H1 (cell line): ENCODE results near the gene CSF2RB. TPM values are rescaled to one million over a fixed set of nuclear protein-coding genes. Genes with fewer than 3 reads are reported as not detected.

Experiments
- CTCF ChIA-PET: fragments of 300-600 bp; sonication (Branson Sonifier 250); formaldehyde crosslinking; loops from one replicate; lab custom pipeline; 2021; ENCODE audit not compliant: partially characterized antibody; lab: Charles Lee
- POLR2A ChIA-PET: fragments of 300-600 bp; sonication (Branson Sonifier 250); formaldehyde crosslinking; loops from one replicate; lab custom pipeline; 2021; ENCODE audit warnings: inconsistent platforms; ENCODE audit not compliant: partially characterized antibody; lab: Charles Lee
- DNase-seq, 2 experiments: peaks; one replicate each; pipeline versions ENCODE4 v3.0.0 to v3.0.0-alpha.2; 2010 to 2022; ENCODE audit warnings: low spot score in 2 of 2, low read depth in 1 of 2, mixed read lengths in 1 of 2
- FAIRE-seq: peaks from 2 replicates; lab custom pipeline; 2011; peaks lifted over from hg19 to GRCh38; lab: Jason Lieb, UNC
- H2AFZ ChIP-seq: 2 replicates; pipeline ENCODE4 v1.8.1; 2012; ENCODE audit warnings: low read length, inconsistent platforms
- H2AK5ac ChIP-seq: 2 replicates; pipeline ENCODE4 v1.6.1; 2013; ENCODE audit warnings: low read depth, low read length
- H2BK120ac ChIP-seq: replicated peaks from 2 replicates; pipeline ENCODE3; 2013; ENCODE audit warnings: low read depth, low read length, inconsistent platforms
- H2BK12ac ChIP-seq: 2 replicates; pipeline ENCODE4 v1.6.1; 2013; ENCODE audit warnings: low read depth, low read length
- H2BK15ac ChIP-seq: 2 replicates; pipeline ENCODE4 v1.6.1; 2013; ENCODE audit warnings: low read length
- H2BK20ac ChIP-seq: 2 replicates; pipeline ENCODE4 v1.6.1; 2013; ENCODE audit warnings: low read length
- H2BK5ac ChIP-seq: 2 replicates; pipeline ENCODE4 v1.6.1; 2013; ENCODE audit warnings: low read depth, low read length
- H3K14ac ChIP-seq: 2 replicates; pipeline ENCODE4 v1.6.1; 2013; ENCODE audit warnings: inconsistent platforms; ENCODE audit not compliant: insufficient read length
- H3K18ac ChIP-seq: 2 replicates; pipeline ENCODE4 v1.6.1; 2013; ENCODE audit warnings: low read length; ENCODE audit errors: extremely low read depth
- H3K23ac ChIP-seq: 2 replicates; pipeline ENCODE4 v1.6.1; 2013; ENCODE audit warnings: inconsistent platforms; ENCODE audit not compliant: insufficient read length
- H3K23me2 ChIP-seq: 2 replicates; pipeline ENCODE4 v1.6.1; 2013; ENCODE audit warnings: low read depth, low read length
- H3K27ac ChIP-seq: 2 replicates; pipeline ENCODE4 v1.6.1; 2011; ENCODE audit warnings: low read depth, low read length, inconsistent platforms
- H3K27me3 ChIP-seq, 4 experiments: replicated peaks in 1 of 4; 1 replicate in 1 of 4; 2 replicates in 3 of 4; pipeline versions ENCODE4 v1.6.1 to v1.8.1; 2011 to 2013; ENCODE audit warnings: low read length in 3 of 4, mild to moderate bottlenecking in 3 of 4, inconsistent platforms in 2 of 4, mixed read lengths in 2 of 4, moderate library complexity in 1 of 4; ENCODE audit not compliant: control insufficient read depth in 3 of 4, insufficient read depth in 3 of 4; ENCODE audit errors: extremely low read depth in 1 of 4
- H3K36me3 ChIP-seq, 4 experiments: 2 replicates each; pipeline versions ENCODE4 v1.6.1 to v1.8.1; 2011 to 2013; ENCODE audit warnings: mild to moderate bottlenecking in 4 of 4, low read length in 3 of 4, moderate library complexity in 2 of 4, control low read depth in 1 of 4, inconsistent platforms in 1 of 4; ENCODE audit not compliant: insufficient read depth in 4 of 4, control insufficient read depth in 2 of 4
- H3K4ac ChIP-seq: replicated peaks from 2 replicates; pipeline ENCODE3; 2013; ENCODE audit warnings: low read length, low read depth, mixed read lengths, inconsistent platforms; ENCODE audit not compliant: insufficient read length
- H3K4me1 ChIP-seq, 4 experiments: replicated peaks in 1 of 4; 1 replicate in 1 of 4; 2 replicates in 3 of 4; pipeline versions ENCODE4 v1.6.1 to v1.8.1; 2011 to 2013; ENCODE audit warnings: low read length in 3 of 4, inconsistent platforms in 2 of 4, mixed read lengths in 1 of 4; ENCODE audit not compliant: insufficient read depth in 4 of 4, control insufficient read depth in 3 of 4
- H3K4me2 ChIP-seq, 2 experiments: 2 replicates each; pipeline versions ENCODE4 v1.6.1 to v1.8.1; 2011 to 2013; ENCODE audit warnings: low read depth in 2 of 2, low read length in 2 of 2, control low read depth in 1 of 2, inconsistent platforms in 1 of 2, mild to moderate bottlenecking in 1 of 2; ENCODE audit not compliant: insufficient read depth in 1 of 2
- H3K4me3 ChIP-seq, 4 experiments: fragments of 200-600, 300-600 bp in 1 of 4; sonication (generic), shearing (Covaris generic), sonication (Bioruptor Twin) in 1 of 4; 2 replicates each; pipeline versions ENCODE4 v1.5.1 to v1.8.1; 2011 to 2016; ENCODE audit warnings: low read length in 4 of 4, low read depth in 3 of 4, control low read depth in 2 of 4, inconsistent platforms in 2 of 4, mild to moderate bottlenecking in 2 of 4, mixed read lengths in 1 of 4, moderate library complexity in 1 of 4; ENCODE audit not compliant: insufficient read depth in 2 of 4; ENCODE audit errors: extremely low read depth in 1 of 4
- H3K56ac ChIP-seq: replicated peaks from 2 replicates; pipeline ENCODE3; 2013; ENCODE audit warnings: low read depth, mild to moderate bottlenecking, mixed read lengths, low read length, inconsistent platforms; ENCODE audit not compliant: insufficient read length
- H3K79me1 ChIP-seq: 2 replicates; pipeline ENCODE4 v1.6.1; 2013; ENCODE audit warnings: low read depth, low read length, control low read depth
- H3K79me2 ChIP-seq, 2 experiments: 2 replicates each; pipeline versions ENCODE4 v1.6.1 to v1.8.1; 2012 to 2013; ENCODE audit warnings: low read length in 2 of 2, mild to moderate bottlenecking in 2 of 2, inconsistent platforms in 1 of 2; ENCODE audit not compliant: insufficient read depth in 2 of 2, control insufficient read depth in 1 of 2
- H3K9ac ChIP-seq, 4 experiments: replicated peaks in 1 of 4; 1 replicate in 1 of 4; 2 replicates in 3 of 4; pipeline versions ENCODE4 v1.6.1 to v1.8.1; 2011 to 2013; ENCODE audit warnings: low read depth in 3 of 4, low read length in 3 of 4, control low read depth in 2 of 4, mild to moderate bottlenecking in 2 of 4, moderate library complexity in 2 of 4, inconsistent platforms in 1 of 4; ENCODE audit errors: extremely low read depth in 1 of 4
- H3K9me3 ChIP-seq, 2 experiments: 2 replicates each; pipeline versions ENCODE4 v1.6.1 to v1.8.1; 2012 to 2013; ENCODE audit warnings: mild to moderate bottlenecking in 2 of 2, moderate library complexity in 2 of 2, control low read depth in 1 of 2, inconsistent platforms in 1 of 2, low read depth in 1 of 2, low read length in 1 of 2, mixed read lengths in 1 of 2; ENCODE audit not compliant: insufficient read depth in 2 of 2
- H4K20me1 ChIP-seq, 2 experiments: replicated peaks in 1 of 2; 2 replicates each; pipeline versions ENCODE3 to v1.8.1; 2011 to 2013; ENCODE audit warnings: inconsistent platforms in 2 of 2, low read length in 2 of 2, mild to moderate bottlenecking in 1 of 2; ENCODE audit not compliant: insufficient read depth in 2 of 2, control insufficient read depth in 1 of 2
- H4K5ac ChIP-seq: 2 replicates; pipeline ENCODE4 v1.6.1; 2013; ENCODE audit warnings: low read length, low read depth, mixed read lengths, inconsistent platforms; ENCODE audit not compliant: insufficient read length
- H4K8ac ChIP-seq: 2 replicates; pipeline ENCODE4 v1.8.0; 2013; ENCODE audit warnings: mild to moderate bottlenecking, moderate library complexity, low read length, inconsistent platforms; ENCODE audit not compliant: insufficient read depth; ENCODE audit errors: extremely low read depth
- H4K91ac ChIP-seq: replicated peaks from 2 replicates; pipeline ENCODE3; 2013; ENCODE audit warnings: low read length, mixed read lengths, inconsistent platforms; ENCODE audit not compliant: insufficient read length
- CBX8 ChIP-seq: fragments of 300-800, 300-1000 bp; sonication (generic); IDR thresholded peaks from 2 replicates; pipeline ENCODE4 v1.7.1; 2016; ENCODE audit warnings: low read depth, low read length, borderline replicate concordance
- CREB1 ChIP-seq: IDR thresholded peaks from 2 replicates; pipeline ENCODE4 v1.6.1; 2012; ENCODE audit warnings: inconsistent platforms
- EZH2 ChIP-seq: fragments of 200-600 bp; sonication (generic); IDR thresholded peaks from 2 replicates; pipeline ENCODE4 v1.7.1; 2012; ENCODE audit warnings: low read depth, mild to moderate bottlenecking, moderate library complexity, low read length, inconsistent platforms; ENCODE audit not compliant: severe bottlenecking
- HDAC6 ChIP-seq: IDR thresholded peaks from one replicate; pipeline ENCODE4 v1.7.1; 2012; ENCODE audit warnings: low read depth, mild to moderate bottlenecking, inconsistent platforms, low read length, moderate library complexity
- JUN ChIP-seq: IDR thresholded peaks from 2 replicates; pipeline ENCODE4 v1.6.1; 2011; ENCODE audit warnings: low read depth, mild to moderate bottlenecking, improper control_type of control experiment, low read length
- KDM5A ChIP-seq: fragments of 200-600 bp; IDR thresholded peaks from 2 replicates; pipeline ENCODE4 v1.7.1; 2012; ENCODE audit warnings: mild to moderate bottlenecking, low read length, inconsistent platforms, mixed read lengths
- NANOG ChIP-seq: IDR thresholded peaks from 2 replicates; pipeline ENCODE4 v1.6.1; 2011; ENCODE audit warnings: low read length, low read depth, mild to moderate bottlenecking, inconsistent platforms; ENCODE audit not compliant: insufficient read depth, poor library complexity, severe bottlenecking
- SIN3A ChIP-seq, 2 experiments: IDR thresholded peaks in 1 of 2; conservative IDR thresholded peaks in 1 of 2; 2 replicates each; pipeline ENCODE4 v1.6.1; 2011 to 2012; ENCODE audit warnings: low read length in 2 of 2, improper control_type of control experiment in 1 of 2, low read depth in 1 of 2, mild to moderate bottlenecking in 1 of 2
- TEAD4 ChIP-seq: IDR thresholded peaks from 2 replicates; pipeline ENCODE4 v1.6.1; 2012; ENCODE audit warnings: low read depth, low read length, inconsistent platforms, mixed read lengths
- WGBS, 2 experiments: shearing (Covaris generic) in 1 of 2; methylation state at CpG; one replicate each; pipeline versions ENCODE4 v1.1.6 to v1.1.7; 2013 to 2015; ENCODE audit warnings: low lambda C conversion rate in 2 of 2, mixed read lengths in 2 of 2, inconsistent platforms in 1 of 2, low coverage in 1 of 2, missing lambda C conversion rate in 1 of 2; ENCODE audit not compliant: insufficient replicate concordance in 2 of 2, insufficient coverage in 1 of 2, insufficient read length in 1 of 2; ENCODE audit errors: extremely low coverage in 1 of 2, missing lambda C conversion rate in 1 of 2; 5-methylcytosine and 5-hydroxymethylcytosine counted together
- polyA plus RNA-seq, 7 experiments: library from polyadenylated mRNA; depleted of rRNA in 3 of 7; stranded (reverse) in 5 of 7; unstranded in 2 of 7; fragments of >200 nt in 5 of 7; fragments of 200-250 nt in 2 of 7; gene quantifications; 1 replicate in 5 of 7; 2 replicates in 1 of 7; 4 replicates in 1 of 7; pipeline versions ENCODE4 v1.2.1 to v1.2.3, GENCODE V29; 2011 to 2013; ENCODE audit warnings: missing spikeins in 2 of 7, mixed read lengths in 2 of 7
- total RNA-seq: library from RNA; stranded (reverse); fragmentation: NEBNext Ultra II Directional; extraction: Animal tissue kit (Norgen Biotek cat#: 25700); gene quantifications from 2 replicates; pipeline ENCODE4 v1.2.1, GENCODE V29; 2021

Gene CSF2RB
- total and polyA plus RNA-seq, 2 of the 8 experiments (the other 6 are each of a cell fraction or from before 2014, with no cell fraction given): not detected

GRCh38 chr22:36954251-36955014, 41.0 kb downstream of the CSF2RB start:
- H2AFZ ChIP-seq: no peak overlapping the region
- no peaks in the 10 kb centered on the region for H3K79me2 ChIP-seq
- H2AK5ac ChIP-seq: no peak overlapping the region
- no peak overlapping the region for H4K5ac ChIP-seq
- peaks cover 0 to 6% of the 10 kb centered on the region in 2 experiments; a peak in 2 of 4 replicates for H3K9me3 ChIP-seq
- no peak overlapping the region for H3K18ac ChIP-seq
- no peaks in the 10 kb centered on the region for H3K79me1 ChIP-seq
- 80% methylated on average over 9 of the region's 10 CpGs; no CpG with 5 or more reads in 1 of the 2 experiments for WGBS, 2 experiments
- H3K4me3 ChIP-seq: no peak overlapping the region
- POLR2A ChIA-PET: no interaction called here
- no peak overlapping the region for H3K4ac ChIP-seq
- H3K36me3 ChIP-seq: no peaks in the 10 kb centered on the region
- H4K8ac ChIP-seq: no peak overlapping the region
- DNase-seq (no peak), FAIRE-seq (no peak)
- no peak overlapping the region for H3K23ac ChIP-seq
- H3K9ac ChIP-seq: no peak overlapping the region
- CTCF ChIA-PET: interaction anchor here (1.3 kb wide), 1 partner anchor 16 kb away, joined by 3 read pairs; no protein-coding TSS in a partner anchor
- no peak overlapping the region for H4K91ac ChIP-seq
- H4K20me1 ChIP-seq: no peaks in the 10 kb centered on the region
- H2BK15ac ChIP-seq: no peak overlapping the region
- H3K27me3 ChIP-seq: no peaks in the 10 kb centered on the region
- no peak overlapping the region for H2BK120ac ChIP-seq
- no peaks in the 10 kb centered on the region for H3K4me1 ChIP-seq
- H2BK20ac ChIP-seq: no peak overlapping the region
- H3K23me2 ChIP-seq: peaks cover 3% of the 10 kb centered on the region; the same call in 1 of the 2 replicates
- H2BK12ac ChIP-seq: no peak overlapping the region
- H3K14ac ChIP-seq: no peak overlapping the region
- H3K4me2 ChIP-seq: no peak overlapping the region
- H2BK5ac ChIP-seq: no peak overlapping the region
- no peak overlapping the region for H3K27ac ChIP-seq
- no peak overlapping the region for H3K56ac ChIP-seq
- TF ChIP-seq CBX8 (no peak), TEAD4 (no peak), NANOG (no peak), CREB1 (no peak), JUN (no peak), EZH2 (no peak), HDAC6 (no peak), KDM5A (no peak), SIN3A (conservative IDR thresholded peaks at IDR 0.05 in 1 of 2, IDR thresholded peaks at IDR 0.05 in 1 of 2; ENCODE audit: low read depth in 1 of 2, low read length in 2 of 2) (no peak)
